GM23338 (cell line): ENCODE measurements around the gene POLG2.

Experiments
- CREB1 ChIP-seq: fragments of 250-450 bp; sonication (Bioruptor Pico); IDR thresholded peaks from 2 replicates; pipeline ENCODE4 v1.5.0; 2020; ENCODE audit warnings: low read depth, mild to moderate bottlenecking, moderate library complexity
- CTCF ChIP-seq, 2 experiments: fragments of 200-600 bp in 1 of 2; sonication (generic) in 1 of 2; conservative IDR thresholded peaks; 2 replicates each; pipeline versions ENCODE4 v1.5.1 to v1.6.1; 2016 to 2017; ENCODE audit warnings: antibody characterized with exemption in 2 of 2, low read depth in 2 of 2, mild to moderate bottlenecking in 2 of 2, moderate library complexity in 1 of 2
- EZH2 ChIP-seq: fragments of 200-600 bp; sonication (generic); IDR thresholded peaks from one replicate; pipeline ENCODE4 v1.8.0; 2017; ENCODE audit warnings: antibody characterized with exemption, mild to moderate bottlenecking, low read depth; ENCODE audit not compliant: unreplicated experiment
- EZH2phosphoT487 ChIP-seq: fragments of 200-600 bp; sonication (generic); IDR thresholded peaks from one replicate; pipeline ENCODE4 v1.8.1; 2018; ENCODE audit warnings: antibody characterized with exemption; ENCODE audit not compliant: unreplicated experiment
- POLR2AphosphoS5 ChIP-seq: IDR thresholded peaks from 2 replicates; pipeline ENCODE4 v1.6.1; 2016; ENCODE audit warnings: antibody characterized with exemption, low read depth
- REST ChIP-seq: IDR thresholded peaks from one replicate; pipeline ENCODE4 v1.6.1; 2018; ENCODE audit warnings: antibody characterized with exemption; ENCODE audit not compliant: unreplicated experiment

- TF ChIP-seq POLR2AphosphoS5 = no peak
- no peak for TF ChIP-seq CTCF (conservative IDR thresholded peaks at IDR 0.05; ENCODE audit: low read depth in 2 of 2)
- TF ChIP-seq EZH2 = no peak
- no peak for TF ChIP-seq REST
- no peak for TF ChIP-seq CREB1 (CRISPR knock-in tag)
- TF ChIP-seq EZH2phosphoT487 = no peak
Measured at GRCh38 chr17:64460955-64461354, 35.9 kb downstream of the POLG2 start.
